T47D (cell line): ENCODE data around the gene RASGRF1.

Experiments
- DNase-seq, 2 experiments: peaks; one replicate each; pipeline versions ENCODE4 v3.0.0 to v3.0.0-alpha.2; 2011 to 2012; ENCODE audit warnings: low read depth in 1 of 2, low spot score in 1 of 2
- JUND ChIP-seq: IDR thresholded peaks from 2 replicates; pipeline ENCODE4 v1.6.1; 2012; ENCODE audit warnings: low read depth
- in situ Hi-C: cut with HindIII; loops from 2 replicates; pipeline ENCODE4 v1.10.0; 2016; ENCODE audit warnings: low sequenced_read_pairs, low pct_unique_long_range_greater_than_20kb

RASGRF1 gene

GRCh38 chr15:78977091-78977571 is 113.4 kb downstream of the RASGRF1 start:
- in situ Hi-C loops: no loop called here
- DNase-seq: no peak
- no peak for TF ChIP-seq JUND

GRCh38 chr15:78976691-78977090 is 113.9 kb downstream of the RASGRF1 start:
- in situ Hi-C loops: no loop called here
- no peak for TF ChIP-seq JUND
- DNase-seq: no peak

GRCh38 chr15:78974272-78974918 is 116.2 kb downstream of the RASGRF1 start:
- no peak for TF ChIP-seq JUND
- in situ Hi-C loops: no loop called here
- no peak for DNase-seq

GRCh38 chr15:78969687-78970349 is 120.8 kb downstream of the RASGRF1 start:
- DNase-seq: no peak
- in situ Hi-C loops: no loop called here
- TF ChIP-seq JUND: no peak

- DNase-seq: peak in 1 of 2 experiments; percentile 31
- in situ Hi-C loops: no loop called here
- TF ChIP-seq JUND: no peak
Measured at GRCh38 chr15:78968539-78969271, 121.9 kb downstream of the RASGRF1 start.

- in situ Hi-C loops: no loop called here
- no peak for TF ChIP-seq JUND
Measured at GRCh38 chr15:78968114-78968513, 122.5 kb downstream of the RASGRF1 start.

GRCh38 chr15:78960308-78960707 is 130.3 kb downstream of the RASGRF1 start:
- TF ChIP-seq JUND: no peak
- in situ Hi-C loops: no loop called here
- DNase-seq: no peak

More at GRCh38 chr15:78968114-78968513, 122.5 kb downstream of the RASGRF1 start:
- DNase-seq: no peak

GRCh38 chr15:78959360-78959759 is 131.2 kb downstream of the RASGRF1 start:
- DNase-seq: no peak
- in situ Hi-C loops: no loop called here
- no peak for TF ChIP-seq JUND

- in situ Hi-C loops: no loop called here
- DNase-seq: no peak
- TF ChIP-seq JUND: no peak
Measured at GRCh38 chr15:78957416-78958093, 133.0 kb downstream of the RASGRF1 start.

- no peak for DNase-seq
- in situ Hi-C loops: no loop called here
- TF ChIP-seq JUND: no peak
Measured at GRCh38 chr15:78956937-78957336, 133.6 kb downstream of the RASGRF1 start.

GRCh38 chr15:78955355-78955754 is 135.2 kb downstream of the RASGRF1 start:
- no peak for DNase-seq
- TF ChIP-seq JUND: no peak
- in situ Hi-C loops: no loop called here

- no peak for DNase-seq
- TF ChIP-seq JUND: no peak
- in situ Hi-C loops: no loop called here
Measured at GRCh38 chr15:78951841-78952238, 138.7 kb downstream of the RASGRF1 start.
